IMR-90 (cell line): ENCODE results near the gene EEPD1. TPM values are rescaled to one million over a fixed set of nuclear protein-coding genes. Genes with fewer than 3 reads are reported as not detected.

Experiments used
- ATAC-seq: fragments of 200-7000 bp; cut with Tn5 transposase; 2 replicates; pipeline ENCODE4 v1.9.1; 2020; ENCODE audit warnings: low read depth, mild to moderate bottlenecking, moderate library complexity
- BruUV-seq: library from RNA; stranded (reverse); fragments of 400-500 nt; replicated peaks from 2 replicates; lab custom pipeline; 2021; lab: Mats Ljungman, UMichigan
- CTCF ChIA-PET: fragments of 300-600 bp; formaldehyde crosslinking; extraction: SDS; loops from one replicate; lab custom pipeline; 2021; ENCODE audit warnings: antibody characterized with exemption; lab: Yijun Ruan, JAX
- POLR2A ChIA-PET: fragments of 300-600 bp; sonication (Branson Sonifier 250); formaldehyde crosslinking; loops from one replicate; lab custom pipeline; 2022; ENCODE audit warnings: antibody characterized with exemption; ENCODE audit not compliant: unreplicated experiment; lab: Charles Lee
- DNase-seq: peaks from one replicate; pipeline ENCODE4 v3.0.0; 2013
- H2AFZ ChIP-seq: replicated peaks from 2 replicates; pipeline ENCODE3; 2013; ENCODE audit warnings: low read length, mild to moderate bottlenecking; ENCODE audit not compliant: poor library complexity
- H2AK5ac ChIP-seq: 2 replicates; pipeline ENCODE4 v1.6.1; 2013; ENCODE audit warnings: low read depth, low read length, inconsistent platforms
- H2AK9ac ChIP-seq: replicated peaks from 2 replicates; pipeline ENCODE3; 2013; ENCODE audit warnings: mild to moderate bottlenecking, low read depth, low read length, moderate library complexity; ENCODE audit not compliant: poor library complexity
- H2BK120ac ChIP-seq: 2 replicates; pipeline ENCODE4 v1.6.1; 2013; ENCODE audit warnings: low read depth, low read length, inconsistent platforms
- H2BK15ac ChIP-seq: 3 replicates; pipeline ENCODE4 v1.6.1; 2013; ENCODE audit warnings: low read depth, low read length, inconsistent platforms
- H2BK20ac ChIP-seq: 2 replicates; pipeline ENCODE4 v1.6.1; 2013; ENCODE audit warnings: low read depth, mild to moderate bottlenecking, inconsistent platforms, low read length, moderate library complexity
- H2BK5ac ChIP-seq: 2 replicates; pipeline ENCODE4 v1.6.1; 2013; ENCODE audit warnings: mild to moderate bottlenecking, low read depth, low read length, inconsistent platforms; ENCODE audit not compliant: poor library complexity, severe bottlenecking
- H3K14ac ChIP-seq: replicated peaks from 2 replicates; pipeline ENCODE4 v1.6.1; 2013; ENCODE audit warnings: low read depth, low read length, inconsistent platforms
- H3K18ac ChIP-seq: 2 replicates; pipeline ENCODE4 v1.6.1; 2013; ENCODE audit warnings: low read depth, low read length, control low read depth
- H3K23ac ChIP-seq: 2 replicates; pipeline ENCODE4 v1.6.1; 2013; ENCODE audit warnings: low read depth, low read length, inconsistent platforms
- H3K27ac ChIP-seq: 2 replicates; pipeline ENCODE4 v1.5.1; 2013; ENCODE audit warnings: mild to moderate bottlenecking, control low read depth, low read length; ENCODE audit not compliant: insufficient read depth
- H3K27me3 ChIP-seq: 2 replicates; pipeline ENCODE4 v1.6.1; 2013; ENCODE audit warnings: low read length; ENCODE audit not compliant: control insufficient read depth, insufficient read depth
- H3K36me3 ChIP-seq: 2 replicates; pipeline ENCODE4 v1.6.1; 2013; ENCODE audit warnings: low read length, mixed read lengths; ENCODE audit not compliant: control insufficient read depth, insufficient read depth
- H3K4ac ChIP-seq: 2 replicates; pipeline ENCODE4 v1.6.1; 2013; ENCODE audit warnings: low read depth, low read length, inconsistent platforms
- H3K4me1 ChIP-seq: 2 replicates; pipeline ENCODE4 v1.6.1; 2013; ENCODE audit warnings: low read length, mixed read lengths; ENCODE audit not compliant: control insufficient read depth, insufficient read depth
- H3K4me2 ChIP-seq: 2 replicates; pipeline ENCODE4 v1.6.1; 2013; ENCODE audit warnings: low read depth, mild to moderate bottlenecking, control low read depth, low read length, moderate library complexity
- H3K4me3 ChIP-seq: 2 replicates; pipeline ENCODE4 v1.5.1; 2013; ENCODE audit warnings: low read depth, mild to moderate bottlenecking, control low read depth, low read length, moderate library complexity; ENCODE audit not compliant: insufficient read depth
- H3K56ac ChIP-seq: 2 replicates; pipeline ENCODE4 v1.6.1; 2013; ENCODE audit warnings: low read length, inconsistent platforms; ENCODE audit not compliant: insufficient read depth; ENCODE audit errors: extremely low read depth
- H3K79me1 ChIP-seq, 2 experiments: 2 replicates each; pipeline ENCODE4 v1.6.1; 2013; ENCODE audit warnings: low read length in 2 of 2, inconsistent platforms in 1 of 2, low read depth in 1 of 2
- H3K9ac ChIP-seq: 2 replicates; pipeline ENCODE4 v1.6.1; 2013; ENCODE audit warnings: low read depth, low read length, control low read depth
- H3K9me1 ChIP-seq: 2 replicates; pipeline ENCODE4 v1.6.1; 2013; ENCODE audit warnings: low read length, inconsistent platforms; ENCODE audit not compliant: insufficient read depth
- H3K9me3 ChIP-seq: 2 replicates; pipeline ENCODE4 v1.6.1; 2013; ENCODE audit warnings: low read length; ENCODE audit not compliant: control insufficient read depth, insufficient read depth
- H4K20me1 ChIP-seq: 2 replicates; pipeline ENCODE4 v1.6.1; 2013; ENCODE audit warnings: low read length, inconsistent platforms; ENCODE audit not compliant: insufficient read depth
- H4K5ac ChIP-seq: 2 replicates; pipeline ENCODE4 v1.6.1; 2013; ENCODE audit warnings: mild to moderate bottlenecking, low read depth, low read length, control low read depth
- H4K8ac ChIP-seq, 2 experiments: 2 replicates each; pipeline ENCODE4 v1.6.1; 2013; ENCODE audit warnings: low read depth in 2 of 2, low read length in 2 of 2, control low read depth in 1 of 2, inconsistent platforms in 1 of 2
- H4K91ac ChIP-seq: 2 replicates; pipeline ENCODE4 v1.6.1; 2013; ENCODE audit warnings: low read depth, low read length, inconsistent platforms; ENCODE audit not compliant: insufficient read depth
- BHLHE40 ChIP-seq: fragments of 150-350 bp; IDR thresholded peaks from 2 replicates; pipeline ENCODE4 v1.6.1; 2016; ENCODE audit warnings: mild to moderate bottlenecking, low read depth, low read length
- CHD1 ChIP-seq: IDR thresholded peaks from 2 replicates; pipeline ENCODE4 v1.6.1; 2012; ENCODE audit warnings: low read depth, low read length, improper control_type of control experiment
- CTCF ChIP-seq: conservative IDR thresholded peaks from 2 replicates; pipeline ENCODE4 v1.5.1; 2012; ENCODE audit warnings: mild to moderate bottlenecking, low read depth, low read length, improper control_type of control experiment
- FOS ChIP-seq: fragments of 150-350 bp; IDR thresholded peaks from 2 replicates; pipeline ENCODE4 v1.6.1; 2016; ENCODE audit warnings: low read depth, low read length
- MAFK ChIP-seq: IDR thresholded peaks from 2 replicates; pipeline ENCODE4 v1.6.1; 2012; ENCODE audit warnings: low read depth, low read length, improper control_type of control experiment
- MXI1 ChIP-seq: IDR thresholded peaks from 2 replicates; pipeline ENCODE4 v1.6.1; 2012; ENCODE audit warnings: low read depth, mild to moderate bottlenecking, low read length, moderate library complexity, borderline replicate concordance
- RFX5 ChIP-seq: IDR thresholded peaks from 2 replicates; pipeline ENCODE4 v1.8.0; 2012; ENCODE audit warnings: low read depth, mild to moderate bottlenecking, low read length, moderate library complexity
- USF2 ChIP-seq: fragments of 150-350 bp; IDR thresholded peaks from 2 replicates; pipeline ENCODE4 v1.6.1; 2017; ENCODE audit warnings: mild to moderate bottlenecking, antibody characterized with exemption, low read length, low read depth
- WGBS, 2 experiments: methylation state at CpG; one replicate each; pipeline versions ENCODE4 v1.1.5 to v1.1.7; 2013; ENCODE audit warnings: missing lambda C conversion rate in 2 of 2; ENCODE audit not compliant: insufficient read length in 1 of 2; ENCODE audit errors: extremely low coverage in 2 of 2; 5-methylcytosine and 5-hydroxymethylcytosine counted together
- dilution Hi-C: fragments of 300-500 bp; cut with HindIII; formaldehyde crosslinking; loops from one replicate; pipeline ENCODE4 v1.14.3; 2018; ENCODE audit warnings: low sequenced_read_pairs; ENCODE audit not compliant: unreplicated experiment
- in situ Hi-C: fragments of 300-500 bp; cut with MboI; formaldehyde crosslinking; loops from 3 replicates; pipeline ENCODE4 v1.14.3; 2019; ENCODE audit warnings: low sequenced_read_pairs, inconsistent platforms, mixed read lengths
- intact Hi-C: fragments of 100-400 bp; cut with micrococcal nuclease; formaldehyde crosslinking; loops from 2 replicates; pipeline ENCODE4 v1.10.0; 2022
- polyA plus RNA-seq, 3 experiments: library from polyadenylated mRNA; depleted of rRNA; stranded (reverse); fragments of >200 nt; gene quantifications; 2 replicates each; pipeline ENCODE4 v1.2.3, GENCODE V29; 2012; ENCODE audit warnings: low replicate concordance in 1 of 3
- total RNA-seq: library from RNA; depleted of rRNA; stranded (reverse); fragments of >200 nt; gene quantifications from 2 replicates; pipeline ENCODE4 v1.2.3, GENCODE V29; 2012

EEPD1 gene
- total and polyA plus RNA-seq, 2 of the 4 experiments (the other 2 are of a cell fraction) = 7.3 to 15.2 TPM

- H3K4ac ChIP-seq = no peak overlapping the region
- H2AFZ ChIP-seq = no peak overlapping the region
- no peak overlapping the region for H4K8ac ChIP-seq
- peaks cover 22% of the 10 kb centered on the region for H3K4me1 ChIP-seq
- H2BK5ac ChIP-seq = peak overlapping the region; percentile 3
- H4K20me1 ChIP-seq = no peaks in the 10 kb centered on the region; the same call in 1 of the 2 replicates
- H3K56ac ChIP-seq = no peak overlapping the region
- BruUV-seq = no TSS peak
- peak overlapping the region; percentile 12 for H2AK9ac ChIP-seq
- H3K79me1 ChIP-seq = peaks cover 9 to 40% of the 10 kb centered on the region in 2 experiments
- peak overlapping the region; percentile 37; the same call in 1 of the 2 replicates for H3K27ac ChIP-seq
- H2BK120ac ChIP-seq = no peak overlapping the region
- H2AK5ac ChIP-seq = no peak overlapping the region
- no peak overlapping the region for H3K4me3 ChIP-seq
- H3K9me3 ChIP-seq = no peaks in the 10 kb centered on the region
- TF ChIP-seq FOS (no peak), RFX5 (no peak), MAFK (no peak), MXI1 (no peak), CHD1 (no peak), CTCF (no peak), USF2 (no peak), BHLHE40 (no peak)
- H3K27me3 ChIP-seq = no peaks in the 10 kb centered on the region
- in situ Hi-C loops = no loop called here
- H2BK20ac ChIP-seq = 0 out of 2 replicates have a peak overlapping the region, but pooled peaks have one; percentile 22
- no peak overlapping the region; the same call in 1 of the 2 replicates for H4K5ac ChIP-seq
- H3K18ac ChIP-seq = peak overlapping the region; percentile 49; the same call in 1 of the 2 replicates
- POLR2A ChIA-PET = no interaction called here
- H2BK15ac ChIP-seq = no peak overlapping the region
- no peak overlapping the region for H3K9ac ChIP-seq
- dilution Hi-C loops = no loop called here
- peak overlapping the region; percentile 59 for H3K4me2 ChIP-seq
- ATAC-seq (peak; percentile 56), DNase-seq (peak; percentile 61)
- H3K9me1 ChIP-seq = peaks cover 20% of the 10 kb centered on the region
- intact Hi-C loops = no loop called here
- WGBS, 2 experiments = 50% methylated on average over 1 of the region's 6 CpGs; no CpG with 5 or more reads in 1 of the 2 experiments
- H3K23ac ChIP-seq = peak overlapping the region; percentile 44
- peak overlapping the region; percentile 44; the same call in 1 of the 2 replicates for H3K14ac ChIP-seq
- H3K36me3 ChIP-seq = no peaks in the 10 kb centered on the region
- CTCF ChIA-PET = interaction anchor here (1.1 kb wide), 1 partner anchor 58 kb away, joined by 3 read pairs; no protein-coding TSS in a partner anchor
- H4K91ac ChIP-seq = no peak overlapping the region
Observed at GRCh38 chr7:36186359-36187121, 33.5 kb downstream of the EEPD1 start.
